HepG2 (cell line): ENCODE data around the gene ASCC3.

Experiments used
- CTCF ChIP-seq: sonication (generic); formaldehyde crosslinking; IDR thresholded peaks from 2 replicates; pipeline ENCODE4 v1.5.0; 2020; ENCODE audit warnings: mild to moderate bottlenecking, missing genetic modification reagents, moderate library complexity
- HMGXB4 ChIP-seq, 2 experiments: sonication (generic) in 1 of 2; formaldehyde crosslinking in 1 of 2; IDR thresholded peaks; 2 replicates each; pipeline versions ENCODE4 v1.4.0 to v1.6.1; 2018 to 2020; ENCODE audit warnings: missing genetic modification reagents in 2 of 2, borderline replicate concordance in 1 of 2, low read depth in 1 of 2, mild to moderate bottlenecking in 1 of 2, missing biosample characterization in 1 of 2
- PHF21A ChIP-seq: sonication (generic); formaldehyde crosslinking; IDR thresholded peaks from 2 replicates; pipeline ENCODE4 v1.5.0; 2020; ENCODE audit warnings: mild to moderate bottlenecking, missing genetic modification reagents
- RAD21 ChIP-seq: fragments of 450-650 bp; formaldehyde crosslinking; IDR thresholded peaks from 2 replicates; pipeline ENCODE4 v1.5.0; 2020; ENCODE audit warnings: mild to moderate bottlenecking
- ZFP41 ChIP-seq: sonication (generic); formaldehyde crosslinking; IDR thresholded peaks from 2 replicates; pipeline ENCODE4 v1.4.0; 2020; ENCODE audit warnings: mild to moderate bottlenecking, missing genetic modification reagents, borderline replicate concordance

DNA sequence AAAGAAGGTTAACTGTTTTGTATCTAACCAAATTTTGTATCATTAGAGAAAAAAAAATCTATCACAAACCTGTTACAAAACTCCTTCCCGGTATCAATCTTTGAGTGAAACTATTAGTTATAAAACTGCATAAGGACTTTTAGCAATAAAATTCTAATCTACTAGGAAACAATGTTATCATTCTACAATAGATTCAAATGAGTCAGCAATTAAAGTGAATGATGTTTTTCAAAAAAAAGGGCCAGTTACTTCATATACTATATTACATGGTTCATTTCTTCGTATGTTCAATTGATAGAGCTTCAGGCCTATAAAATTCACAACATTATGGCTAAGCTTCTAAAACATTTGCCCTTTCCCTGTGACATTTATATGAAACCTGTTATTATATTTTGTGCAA is 15.6 kb downstream of the ASCC3 start:
- TF ChIP-seq PHF21A (CRISPR knock-in tag) (no peak), ZFP41 (CRISPR knock-in tag) (no peak), RAD21 (CRISPR knock-in tag) (no peak), CTCF (no peak), HMGXB4 (CRISPR knock-in tag; IDR thresholded peaks at IDR 0.05; ENCODE audit: borderline replicate concordance in 1 of 2, low read depth in 1 of 2) (no peak)
